Epithelial cell of umbilical artery (primary cell): ENCODE measurements around the gene STYK1. TPM values are rescaled to one million over a fixed set of nuclear protein-coding genes. Genes with fewer than 3 reads are reported as not detected.

Experiments
- total RNA-seq: library from RNA; depleted of rRNA; stranded (reverse); fragments of >200 nt; gene quantifications from 2 replicates; pipeline ENCODE4 v1.2.3, GENCODE V29; 2014

STYK1 gene
- 5.0 and 14.3 TPM in 2 replicates for total RNA-seq

GRCh38 chr12:10673659-10674384, at the start of gene STYK1:
TSS of gene STYK1 (minus strand) at chr12:10674052. CDS start at chr12:10634618, 39,434 bp downstream.

GRCh38 chr12:10722905-10723746, 49.3 kb upstream of the STYK1 start, which contains the start of gene YBX3:
TSS of gene YBX3 (minus strand) at chr12:10723323. CDS start at chr12:10723111, 212 bp downstream.

GRCh38 chr12:10613349-10614055, 60.4 kb downstream of the STYK1 start, which contains the start of gene MAGOHB:
TSS of gene MAGOHB (minus strand) at chr12:10613609. CDS start at chr12:10613532, 77 bp downstream.

Other genes with a start within 250 kb of the STYK1 start
- not detected in 2 replicates for gene KLRC2, start 238.0 kb downstream of the STYK1 start, total RNA-seq
- gene KLRC1, start 220.7 kb downstream of the STYK1 start, total RNA-seq, result not detected in 2 replicates
- 1.3 and 1.5 TPM in 2 replicates for gene EIF2S3B, start 168.2 kb downstream of the STYK1 start, total RNA-seq
- 16.2 and 21.4 TPM in 2 replicates for gene MAGOHB, start 60.4 kb downstream of the STYK1 start, total RNA-seq
- gene YBX3, start 49.3 kb upstream of the STYK1 start, total RNA-seq, result 156 and 217 TPM in 2 replicates
- not detected in 2 replicates for gene TAS2R7, start 128.6 kb upstream of the STYK1 start, total RNA-seq
- gene TAS2R8, start 133.2 kb upstream of the STYK1 start, total RNA-seq, result not detected in 2 replicates
- 0.32 TPM in 1 of 2 replicates, not detected in the other for gene TAS2R9, start 136.1 kb upstream of the STYK1 start, total RNA-seq
- gene TAS2R10, start 152.3 kb upstream of the STYK1 start, total RNA-seq, result 0.97 and 1.7 TPM in 2 replicates
- 0.61 TPM in 1 of 2 replicates, not detected in the other for gene PRR4, start 175.4 kb upstream of the STYK1 start, total RNA-seq
- gene PRH1, start 210.2 kb upstream of the STYK1 start, total RNA-seq, result 9.1 and 12.6 TPM in 2 replicates
- 0.32 and 1.8 TPM in 2 replicates for gene TAS2R13, start 235.5 kb upstream of the STYK1 start, total RNA-seq